Measurements from ENCODE around the gene PSMB5. TPM values are rescaled to one million over a fixed set of nuclear protein-coding genes. Genes with fewer than 3 reads are reported as not detected.

PSMB5 gene
- total RNA-seq, 3 donors from 2014 or later (not counting 1 experiment from before 2014, with no cell fraction given), result 15.7 to 19.1 (median 16.4) TPM

- Histone ChIP-seq H3K27ac (ENCODE audit: low read length) (no peak overlapping the region), H3K9me3 (ENCODE audit: control insufficient read depth, insufficient read depth, low read length) (no peaks in the 10 kb centered on the region), H3K4me3 (ENCODE audit: low read length) (no peak overlapping the region), H3K36me3 (ENCODE audit: control insufficient read depth, insufficient read depth, low read length) (peaks cover 67% of the 10 kb centered on the region), H3K27me3 (ENCODE audit: control insufficient read depth, insufficient read depth, low read length) (no peaks in the 10 kb centered on the region), H3K4me1 (ENCODE audit: control insufficient read depth, insufficient read depth, low read length) (peaks cover 9% of the 10 kb centered on the region)
- intact Hi-C loops (cut with micrococcal nuclease), result no loop called here
- WGBS (ENCODE audit: insufficient coverage), result 83% methylated on average over 2 of the region's 4 CpGs
- TF ChIP-seq CTCF (IDR thresholded peaks at IDR 0.05), result no peak
- H3K36me3 Mint-ChIP-seq, result peaks cover 17% of the 10 kb centered on the region
- no peaks in the 10 kb centered on the region for H3K9me3 Mint-ChIP-seq
- peaks cover 6 to 21% of the 10 kb centered on the region in 2 donors for H3K4me1 Mint-ChIP-seq
- no peak for ATAC-seq
- DNase-seq, result no peak
- H3K27me3 Mint-ChIP-seq (ENCODE audit: low read depth in 2 of 2), result no peaks in the 10 kb centered on the region
- no peak overlapping the region for H3K27ac Mint-ChIP-seq
- H3K4me3 Mint-ChIP-seq, result no peak overlapping the region
Measured at GRCh38 chr14:23062002-23062401, 27.3 kb upstream of the PSMB5 start.

- 95% methylated on average over 17 of the region's 17 CpGs for WGBS (ENCODE audit: insufficient coverage)
- Mint-ChIP-seq H3K36me3 (peaks cover 17% of the 10 kb centered on the region), H3K4me3 (no peak overlapping the region), H3K27ac (no peak overlapping the region), H3K27me3 (ENCODE audit: low read depth in 2 of 2) (peaks cover 0 to 3% of the 10 kb centered on the region in 2 donors), H3K9me3 (no peaks in the 10 kb centered on the region), H3K4me1 (peaks cover 17 to 28% of the 10 kb centered on the region in 2 donors)
- Histone ChIP-seq H3K4me1 (ENCODE audit: control insufficient read depth, insufficient read depth, low read length) (peaks cover 18% of the 10 kb centered on the region), H3K9me3 (ENCODE audit: control insufficient read depth, insufficient read depth, low read length) (no peaks in the 10 kb centered on the region), H3K27ac (ENCODE audit: low read length) (no peak overlapping the region), H3K36me3 (ENCODE audit: control insufficient read depth, insufficient read depth, low read length) (peaks cover 55% of the 10 kb centered on the region), H3K4me3 (ENCODE audit: low read length) (no peak overlapping the region), H3K27me3 (ENCODE audit: control insufficient read depth, insufficient read depth, low read length) (no peaks in the 10 kb centered on the region)
- ATAC-seq (no peak), DNase-seq (no peak)
- no peak for TF ChIP-seq CTCF (IDR thresholded peaks at IDR 0.05)
- intact Hi-C loops (cut with micrococcal nuclease), result no loop called here
Measured at GRCh38 chr14:23060536-23061260, 26.0 kb upstream of the PSMB5 start.

GRCh38 chr14:23058654-23059504 lies 24.2 kb upstream of the PSMB5 start:
- WGBS (ENCODE audit: insufficient coverage), result 93% methylated on average over 32 of the region's 32 CpGs
- Mint-ChIP-seq H3K36me3 (peaks cover 16% of the 10 kb centered on the region), H3K27me3 (ENCODE audit: low read depth in 2 of 2) (peaks cover 0 to 3% of the 10 kb centered on the region in 2 donors), H3K4me1 (peaks cover 17 to 27% of the 10 kb centered on the region in 2 donors), H3K4me3 (peak overlapping the region; percentile 67), H3K9me3 (no peaks in the 10 kb centered on the region), H3K27ac (peak overlapping the region; percentile 26 to 58)
- H3K27ac ChIP-seq (ENCODE audit: low read length), result no peak overlapping the region
- H3K36me3 ChIP-seq (ENCODE audit: control insufficient read depth, insufficient read depth, low read length), result peaks cover 42% of the 10 kb centered on the region
- no peaks in the 10 kb centered on the region for H3K9me3 ChIP-seq (ENCODE audit: control insufficient read depth, insufficient read depth, low read length)
- H3K4me1 ChIP-seq (ENCODE audit: control insufficient read depth, insufficient read depth, low read length), result peaks cover 18% of the 10 kb centered on the region
- H3K4me3 ChIP-seq (ENCODE audit: low read length), result no peak overlapping the region
- TF ChIP-seq CTCF (IDR thresholded peaks at IDR 0.05), result no peak
- ATAC-seq, result no peak
- intact Hi-C loops (cut with micrococcal nuclease), result loop anchor here (1.0 to 10.0 kb wide), 6 partner anchors 52 to 674 kb away; no protein-coding TSS in a partner anchor
- no peaks in the 10 kb centered on the region for H3K27me3 ChIP-seq (ENCODE audit: control insufficient read depth, insufficient read depth, low read length)
- DNase-seq, result no peak
